NCI-H2227 treated with DMSO at 0.1 percent for 48 hours (cell line): ENCODE data around the gene BACE2.
"Not testable (repeated sequence)": the region's sequence is repeated elsewhere in the genome, so short reads cannot be mapped to it uniquely, and the experiment has no call there.

Source experiments
- DNase-seq: peaks from one replicate; lab custom pipeline; 2025; lab: John Stamatoyannopoulos, UW

The BACE2 gene

GRCh38 chr21:41185802-41186201 is 17.8 kb downstream of the BACE2 start:
- no peak for DNase-seq

- no peak for DNase-seq
Observed at GRCh38 chr21:41186755-41187536, 19.0 kb downstream of the BACE2 start.

- no peak for DNase-seq
Observed at GRCh38 chr21:41187537-41188025, 19.6 kb downstream of the BACE2 start.

DNA sequence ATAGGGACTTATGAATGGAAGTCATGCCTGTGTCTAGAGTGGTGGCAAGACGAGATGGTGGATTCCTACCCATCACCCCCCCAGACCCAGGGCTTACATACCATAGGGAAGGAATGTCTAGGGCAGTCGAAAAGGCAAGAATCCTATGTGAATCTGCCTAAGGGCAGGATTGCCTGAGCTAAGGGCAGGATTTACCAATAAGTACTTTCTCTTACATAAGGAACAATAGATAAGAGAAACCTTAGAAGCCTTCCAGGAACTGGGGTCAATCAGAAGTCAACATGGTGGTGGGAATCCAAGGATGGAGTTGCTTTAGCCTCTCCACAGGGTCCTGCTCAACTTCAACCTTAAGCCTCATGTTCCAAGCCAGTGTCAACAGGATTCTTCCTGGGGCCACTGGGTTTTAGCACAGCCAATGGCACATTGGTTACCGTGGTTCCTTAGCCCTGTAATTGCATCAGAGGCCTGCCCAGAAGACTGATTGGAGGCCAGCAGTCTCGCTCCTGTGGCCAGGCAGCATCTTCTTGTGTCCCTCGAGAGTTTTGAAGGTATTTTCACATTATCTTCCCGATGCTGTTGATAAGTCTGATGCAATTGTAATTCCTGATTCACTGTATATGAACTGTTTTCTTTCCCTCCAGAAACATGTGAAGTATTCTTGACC is 20.7 kb downstream of the BACE2 start:
- no peak for DNase-seq

DNA sequence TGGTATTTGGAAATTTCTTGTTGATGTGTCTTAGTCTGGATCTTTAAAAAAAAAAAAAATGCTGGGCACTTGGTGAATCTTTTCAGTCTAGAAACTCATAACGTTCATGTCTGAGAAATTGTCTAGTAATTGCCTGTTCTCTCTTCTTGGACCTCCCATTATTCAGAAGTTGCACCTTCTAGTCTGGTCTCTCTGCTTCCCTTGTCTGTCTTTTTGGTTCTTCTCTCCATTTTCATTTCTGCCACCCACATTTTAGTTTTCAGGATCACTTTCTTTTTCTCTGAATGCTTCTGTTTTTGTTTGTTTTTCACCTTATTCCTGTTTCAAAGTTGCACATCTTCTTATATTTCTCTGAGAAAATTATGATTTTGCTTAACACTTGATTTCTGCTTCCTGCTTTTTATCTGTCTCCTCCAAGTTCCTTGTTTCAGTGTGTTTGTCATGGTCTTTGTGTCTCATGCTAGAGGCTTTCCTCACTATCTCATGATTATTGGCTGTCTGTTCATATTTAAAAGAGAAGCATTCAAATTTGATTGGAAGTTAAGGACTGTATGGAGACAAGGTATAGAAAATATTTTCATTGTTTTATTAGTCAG is 21.3 kb downstream of the BACE2 start:
- DNase-seq = no peak

GRCh38 chr21:41192552-41192951 is 24.6 kb downstream of the BACE2 start:
- DNase-seq = not testable (repeated sequence)

DNA sequence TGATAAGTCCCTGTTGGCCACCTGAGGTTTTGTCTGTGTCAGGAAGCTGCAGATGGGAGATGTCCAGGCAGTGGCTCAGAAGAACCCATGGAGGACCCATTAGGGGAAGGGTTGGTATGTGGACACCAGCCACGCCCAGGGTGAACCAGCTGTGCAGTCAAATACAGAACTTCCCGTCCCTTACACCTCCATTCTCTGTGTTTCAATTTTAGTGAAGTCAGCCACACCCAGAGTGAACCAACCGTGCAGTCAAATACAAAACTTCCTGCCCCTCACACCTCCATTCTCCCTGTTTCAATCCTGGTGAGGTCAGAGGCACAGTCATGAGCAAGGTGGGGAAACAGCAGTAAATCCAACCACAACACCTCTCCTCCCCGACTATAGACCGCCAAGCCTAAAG is 27.4 kb downstream of the BACE2 start:
- no peak for DNase-seq

DNA sequence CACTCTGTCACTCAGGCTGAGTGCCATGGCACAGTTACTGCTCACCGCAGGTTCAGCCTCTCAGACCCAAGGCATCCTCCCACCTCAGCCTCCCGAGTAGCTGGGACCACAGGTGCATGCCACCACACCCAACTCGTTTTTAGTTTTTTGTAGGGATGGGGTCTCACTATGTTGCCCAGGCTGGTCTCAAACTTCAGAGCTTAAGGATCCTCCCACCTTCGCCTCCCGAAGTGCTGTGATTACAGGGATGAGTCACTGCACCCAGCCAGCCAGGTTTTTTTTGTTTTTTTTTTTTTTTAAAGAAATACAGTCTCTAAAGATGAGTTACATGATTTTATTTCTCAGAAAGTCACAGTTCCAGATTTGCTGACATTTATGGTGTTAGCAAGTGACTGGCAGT is 29.0 kb downstream of the BACE2 start:
- DNase-seq = no peak

GRCh38 chr21:41197582-41197981 is 29.6 kb downstream of the BACE2 start:
- DNase-seq = no peak

GRCh38 chr21:41198647-41199046 is 30.7 kb downstream of the BACE2 start:
- DNase-seq = not testable (repeated sequence)

- DNase-seq = no peak
Observed at GRCh38 chr21:41199123-41199522, 31.2 kb downstream of the BACE2 start.

GRCh38 chr21:41199588-41199987 is 31.6 kb downstream of the BACE2 start:
- no peak for DNase-seq

DNA sequence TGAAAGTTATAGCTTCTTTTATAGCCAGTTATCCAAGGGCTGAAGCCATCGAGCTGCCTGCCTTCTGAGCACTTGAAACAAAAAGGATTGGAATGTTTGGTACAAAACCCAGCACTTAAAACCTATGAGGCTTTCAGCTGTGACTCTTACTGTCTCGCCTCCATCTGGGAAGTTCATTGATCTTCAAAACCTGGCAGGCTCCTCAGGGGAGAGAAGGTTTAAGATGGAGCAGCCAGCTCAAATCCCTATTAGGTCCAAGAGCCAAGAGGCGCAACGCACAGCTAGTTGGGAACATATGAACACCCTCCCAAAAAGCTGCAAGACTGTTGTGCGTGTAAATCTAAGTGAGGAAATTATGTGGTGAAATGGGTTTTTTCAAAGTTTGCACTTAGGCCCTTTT is 33.4 kb downstream of the BACE2 start:
- no peak for DNase-seq

DNA sequence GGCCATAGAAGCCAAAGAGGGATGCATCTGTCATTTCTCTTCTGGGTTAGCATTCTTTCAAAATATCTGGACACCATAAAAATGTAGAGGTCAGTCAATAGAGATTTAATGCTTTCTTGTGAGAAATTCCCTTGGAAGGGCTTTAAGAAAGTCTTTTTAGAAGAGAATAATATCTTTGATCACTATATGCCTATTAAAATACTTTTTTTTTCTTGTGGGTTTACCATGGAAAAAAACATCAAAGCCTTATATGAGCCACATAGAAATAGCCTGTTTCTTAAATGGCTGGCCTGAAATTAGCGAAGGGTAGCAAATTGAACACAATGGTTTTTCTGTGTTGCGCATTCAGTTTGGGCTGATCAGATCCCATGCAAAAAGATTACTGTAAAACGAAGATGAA is 36.8 kb downstream of the BACE2 start:
- no peak for DNase-seq

GRCh38 chr21:41207401-41208375 is 39.7 kb downstream of the BACE2 start:
- no peak for DNase-seq

DNA sequence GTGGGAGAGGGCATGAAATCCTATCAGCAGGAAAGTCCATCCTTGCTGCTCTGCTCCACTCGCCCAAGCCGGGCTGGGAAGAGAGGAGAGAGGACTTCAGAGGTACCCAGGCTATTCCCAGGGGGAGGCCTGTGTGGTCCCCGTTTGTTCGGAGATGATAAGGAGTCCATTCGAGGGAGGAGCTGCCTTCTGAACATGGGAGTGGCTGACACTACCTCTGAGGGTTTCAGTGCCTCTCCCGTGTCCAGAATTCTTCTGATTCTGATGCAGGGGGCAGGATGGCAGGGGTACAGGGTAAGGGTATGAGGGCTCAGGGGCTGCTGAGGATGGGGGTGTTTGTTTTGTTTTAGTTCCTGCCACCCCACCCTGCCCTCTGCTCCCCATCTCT is 40.4 kb downstream of the BACE2 start:
- no peak for DNase-seq

DNA sequence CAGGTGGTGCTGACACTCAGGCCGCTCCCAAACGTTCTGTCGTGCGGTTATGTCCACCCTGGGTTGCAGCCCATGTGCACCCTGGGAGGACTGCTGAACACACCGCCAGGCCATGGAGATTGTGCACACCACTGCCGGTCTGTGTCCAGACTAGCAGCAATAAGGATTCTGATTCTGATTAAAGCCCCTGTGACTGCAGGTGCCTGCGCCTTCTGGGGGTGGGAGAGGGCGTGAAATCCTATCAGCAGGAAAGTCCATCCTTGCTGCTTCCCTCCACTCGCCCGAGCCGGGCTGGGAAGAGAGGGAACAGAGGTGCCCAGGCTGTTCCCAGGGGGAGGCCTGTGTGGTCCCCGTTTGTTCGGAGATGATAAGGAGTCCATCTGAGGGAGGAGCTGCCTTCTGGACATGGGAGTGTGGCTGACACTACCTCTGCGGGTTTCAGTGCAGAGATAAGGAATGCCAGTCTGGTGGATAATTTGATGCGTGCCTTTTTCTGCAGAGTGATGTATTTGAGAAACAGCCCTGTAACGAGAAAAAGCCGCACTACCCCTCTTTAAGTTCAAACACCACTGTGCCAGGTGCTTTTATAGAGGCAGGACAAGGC is 41.2 kb downstream of the BACE2 start:
- DNase-seq = no peak

- DNase-seq = no peak
Observed at GRCh38 chr21:41210426-41211059, 42.6 kb downstream of the BACE2 start.

DNA sequence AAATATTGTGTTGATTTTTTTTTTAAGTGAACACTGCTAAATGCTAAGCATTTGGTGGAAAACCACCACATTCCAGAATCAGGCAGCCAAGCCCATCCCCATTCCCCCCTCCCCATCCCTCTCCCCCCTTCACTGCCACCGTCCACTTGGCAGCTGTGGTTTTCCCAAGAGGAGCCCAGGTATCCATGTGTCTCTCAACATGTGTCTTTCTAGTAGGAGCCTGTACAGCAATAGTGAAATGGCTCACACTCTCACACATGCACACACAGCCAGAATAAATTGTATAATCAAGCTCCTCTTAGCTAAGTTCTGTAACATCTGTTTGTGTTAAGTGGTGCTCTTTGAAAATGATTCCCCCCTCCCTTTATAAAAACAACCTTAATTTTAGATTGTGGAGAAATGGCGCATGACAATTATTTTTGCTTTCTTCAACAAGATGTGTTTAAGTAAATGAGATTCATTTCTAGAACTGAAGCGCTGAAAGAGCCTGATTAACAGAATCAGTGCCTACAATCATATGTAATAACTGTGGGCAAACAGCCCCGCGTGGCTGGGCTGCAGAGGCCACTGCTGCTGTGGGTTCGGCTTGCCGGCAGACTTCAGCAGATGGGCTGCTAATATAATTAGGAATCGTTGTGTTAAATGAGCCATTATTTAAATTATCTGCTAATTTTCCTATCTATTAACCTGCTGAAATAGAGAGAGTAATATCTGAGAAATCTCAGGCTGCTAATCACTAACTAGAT is 43.3 kb downstream of the BACE2 start:
- DNase-seq = no peak

DNA sequence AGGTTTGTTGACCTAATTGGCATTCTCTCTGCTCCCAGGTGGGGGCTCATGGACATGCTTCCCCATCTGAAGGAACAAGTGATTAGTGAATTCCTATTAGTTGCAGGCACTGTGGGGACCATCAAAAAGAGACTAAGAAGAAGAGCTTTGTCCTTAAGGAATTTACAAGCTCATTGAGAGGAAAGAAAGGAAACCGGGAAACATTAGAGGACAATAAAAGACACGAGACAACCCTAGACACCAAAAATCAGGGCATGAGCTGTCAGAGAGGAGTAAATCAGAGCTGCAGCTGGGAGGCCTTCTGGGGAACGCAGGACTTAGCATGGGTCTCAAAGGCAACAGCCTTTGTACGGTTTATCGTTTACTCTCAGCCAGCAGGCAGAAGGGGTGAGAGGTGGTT is 45.1 kb downstream of the BACE2 start:
- DNase-seq = no peak
